AG04449 (cell line): ENCODE data around the gene ZFHX2.
A peak's percentile ranks its signal among the peaks of the same experiment; 100 is the strongest.
"Not testable (repeated sequence)": the region's sequence is repeated elsewhere in the genome, so short reads cannot be mapped to it uniquely, and the experiment has no call there.

ENCODE experiments used
- CTCF ChIA-PET: fragments of 350-600 bp; formaldehyde crosslinking; extraction: SDS; loops from one replicate; lab custom pipeline; 2021; ENCODE audit warnings: antibody characterized with exemption; lab: Yijun Ruan, JAX
- POLR2A ChIA-PET: fragments of 400-600, 350-600 bp; formaldehyde crosslinking; extraction: SDS; loops from one replicate; lab custom pipeline; 2020; ENCODE audit warnings: antibody characterized with exemption, inconsistent platforms; lab: Yijun Ruan, JAX
- DNase-seq: peaks from one replicate; pipeline ENCODE4 v3.0.0-alpha.2; 2010; ENCODE audit warnings: low read depth, low spot score
- H3K4me3 ChIP-seq: 2 replicates; pipeline ENCODE4 v1.5.1; 2011; ENCODE audit warnings: low read depth, mild to moderate bottlenecking, control low read depth, low read length
- CTCF ChIP-seq: IDR thresholded peaks from one replicate; pipeline ENCODE4 v1.5.1; 2011; ENCODE audit warnings: mild to moderate bottlenecking, moderate library complexity, low read length, control low read depth, inconsistent platforms; ENCODE audit not compliant: insufficient read depth; ENCODE audit errors: missing control alignments

The ZFHX2 gene

GRCh38 chr14:23551266-23552028 lies at the start of gene ZFHX2:
ZFHX2 (minus strand) TSS chr14:23551765; CDS start chr14:23535325, 16,440 bp downstream.
- ChIA-PET CTCF (interaction anchor here (1.1 to 7.4 kb wide), 4 partner anchors 9 to 75 kb away, joined by 3 to 97 read pairs (median 15); no protein-coding TSS in a partner anchor), POLR2A (interaction anchor here (0.7 kb wide), 1 partner anchor 25 kb away, joined by 3 read pairs; no protein-coding TSS in a partner anchor)
- no peak for DNase-seq
- peak within 1 kb of the TSS; percentile 64 for H3K4me3 ChIP-seq
- TF ChIP-seq CTCF, result no peak

- DNase-seq, result no peak
- ChIA-PET POLR2A (no interaction called here), CTCF (interaction anchor here (4.3 kb wide), 1 partner anchor 11 kb away, joined by 28 read pairs; no protein-coding TSS in a partner anchor)
- no peak for TF ChIP-seq CTCF
- H3K4me3 ChIP-seq, result no peak overlapping the region
Measured at GRCh38 chr14:23600806-23601205, 49.2 kb upstream of the ZFHX2 start.

GRCh38 chr14:23600322-23600707 lies 48.8 kb upstream of the ZFHX2 start:
- POLR2A ChIA-PET, result no interaction called here
- CTCF ChIA-PET, result interaction anchor here (1.1 to 4.3 kb wide), 2 partner anchors 11 to 12 kb away, joined by 4 to 28 read pairs; no protein-coding TSS in a partner anchor
- DNase-seq, result no peak

GRCh38 chr14:23594191-23594590 lies 42.6 kb upstream of the ZFHX2 start:
- H3K4me3 ChIP-seq, DNase-seq, POLR2A ChIA-PET: not testable (repeated sequence)
- CTCF ChIA-PET, result interaction anchor here (0.7 kb wide), 1 partner anchor 317 kb away, joined by 3 read pairs; no protein-coding TSS in a partner anchor

More at GRCh38 chr14:23600322-23600707, 48.8 kb upstream of the ZFHX2 start:
- H3K4me3 ChIP-seq, result no peak overlapping the region
- TF ChIP-seq CTCF, result no peak

GRCh38 chr14:23590198-23590597 lies 38.6 kb upstream of the ZFHX2 start:
- TF ChIP-seq CTCF, result no peak
- no peak for DNase-seq
- ChIA-PET CTCF (interaction anchor here (1.4 to 4.0 kb wide), 5 partner anchors 11 to 321 kb away, joined by 3 to 56 read pairs (median 23); no protein-coding TSS in a partner anchor), POLR2A (no interaction called here)
- H3K4me3 ChIP-seq, result no peak overlapping the region

GRCh38 chr14:23589606-23590005 lies 38.0 kb upstream of the ZFHX2 start:
- CTCF ChIA-PET, result interaction anchor here (0.7 to 4.0 kb wide), 24 partner anchors 8 to 365 kb away, joined by 3 to 56 read pairs (median 5); partner anchors contain the start of genes AP1G2 and JPH4
- no peak for DNase-seq
- POLR2A ChIA-PET, result no interaction called here
- no peak overlapping the region for H3K4me3 ChIP-seq
- TF ChIP-seq CTCF, result no peak
